Neuron (in vitro differentiated cells): ENCODE data around the gene LUM.

Source experiments
- H2AFZ ChIP-seq: one replicate; pipeline ENCODE4 v1.6.1; 2013; ENCODE audit warnings: low read depth, mild to moderate bottlenecking, inconsistent platforms, low read length, moderate library complexity
- H3K27me3 ChIP-seq: one replicate; pipeline ENCODE4 v1.6.1; 2013; ENCODE audit warnings: low read length; ENCODE audit not compliant: insufficient read depth
- H3K36me3 ChIP-seq: one replicate; pipeline ENCODE4 v1.6.1; 2013; ENCODE audit warnings: low read length; ENCODE audit not compliant: insufficient read depth
- H3K4me1 ChIP-seq: one replicate; pipeline ENCODE4 v1.6.1; 2013; ENCODE audit warnings: low read length; ENCODE audit not compliant: insufficient read depth
- H3K4me3 ChIP-seq: 2 replicates; pipeline ENCODE4 v1.5.1; 2013; ENCODE audit warnings: mild to moderate bottlenecking, low read length, moderate library complexity
- H3K9me3 ChIP-seq: one replicate; pipeline ENCODE4 v1.6.1; 2013; ENCODE audit warnings: low read length

LUM gene, protein sequence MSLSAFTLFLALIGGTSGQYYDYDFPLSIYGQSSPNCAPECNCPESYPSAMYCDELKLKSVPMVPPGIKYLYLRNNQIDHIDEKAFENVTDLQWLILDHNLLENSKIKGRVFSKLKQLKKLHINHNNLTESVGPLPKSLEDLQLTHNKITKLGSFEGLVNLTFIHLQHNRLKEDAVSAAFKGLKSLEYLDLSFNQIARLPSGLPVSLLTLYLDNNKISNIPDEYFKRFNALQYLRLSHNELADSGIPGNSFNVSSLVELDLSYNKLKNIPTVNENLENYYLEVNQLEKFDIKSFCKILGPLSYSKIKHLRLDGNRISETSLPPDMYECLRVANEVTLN

GRCh38 chr12:91111366-91112325 is at the start of gene LUM:
TSS of gene LUM (minus strand) at chr12:91111494. CDS start at chr12:91108979, 2,515 bp downstream.
- Histone ChIP-seq H3K9me3 (no peaks in the 10 kb centered on the region), H3K4me1 (peaks cover 14% of the 10 kb centered on the region), H3K4me3 (peak within 1 kb of the TSS; percentile 37), H3K36me3 (no peaks in the 10 kb centered on the region), H3K27me3 (no peaks in the 10 kb centered on the region), H2AFZ (peak within 1 kb of the TSS; percentile 79)

GRCh38 chr12:91161009-91161408 is 49.7 kb upstream of the LUM start:
- H3K27me3 ChIP-seq, result no peaks in the 10 kb centered on the region
- peaks cover 3% of the 10 kb centered on the region for H3K4me1 ChIP-seq
- H3K36me3 ChIP-seq, result no peaks in the 10 kb centered on the region
- H3K9me3 ChIP-seq, result no peaks in the 10 kb centered on the region
- H2AFZ ChIP-seq, result no peak overlapping the region
- H3K4me3 ChIP-seq, result no peak overlapping the region

DNA sequence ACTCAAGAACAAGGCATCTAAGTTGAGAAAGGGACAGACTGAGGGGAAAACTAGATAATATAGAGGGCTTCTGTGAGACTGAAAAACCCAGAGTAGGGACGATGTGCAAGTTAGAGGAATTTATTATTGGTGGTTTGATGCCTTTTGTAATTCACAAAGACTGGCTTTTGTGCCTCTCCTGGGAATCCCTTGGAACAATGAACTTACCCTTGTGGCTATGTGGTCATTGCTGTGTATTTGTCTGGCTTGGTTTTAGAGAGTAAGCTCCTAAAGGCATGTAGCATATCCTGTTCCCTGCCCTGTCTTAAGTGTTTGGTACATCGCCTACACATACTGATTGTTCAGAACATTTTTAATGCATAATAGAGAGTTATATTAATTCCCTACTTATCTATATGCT is 44.7 kb upstream of the LUM start:
- Histone ChIP-seq H3K27me3 (no peaks in the 10 kb centered on the region), H3K36me3 (no peaks in the 10 kb centered on the region), H3K4me3 (no peak overlapping the region), H3K9me3 (no peaks in the 10 kb centered on the region), H3K4me1 (peaks cover 5% of the 10 kb centered on the region), H2AFZ (peak overlapping the region; percentile 23)

DNA sequence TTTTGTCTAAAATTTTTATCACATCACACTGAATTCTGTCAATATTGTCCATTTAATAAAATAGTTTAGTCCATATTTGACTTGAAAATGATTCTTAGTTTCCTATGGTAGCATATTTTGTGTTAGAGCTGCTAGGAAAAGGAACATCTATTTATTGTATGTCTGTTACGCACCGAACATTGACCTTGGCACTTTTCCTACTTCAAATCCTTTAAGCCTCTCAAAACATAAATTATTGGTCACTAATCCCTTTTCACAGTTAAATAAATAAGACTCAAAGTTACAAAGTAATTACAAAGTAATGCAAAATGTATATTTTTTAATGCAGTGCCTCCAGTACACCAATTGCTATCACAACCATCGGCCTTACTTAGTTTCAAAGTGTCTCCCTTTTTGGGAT is 42.8 kb upstream of the LUM start:
- no peaks in the 10 kb centered on the region for H3K27me3 ChIP-seq
- H2AFZ ChIP-seq, result no peak overlapping the region
- no peak overlapping the region for H3K4me3 ChIP-seq
- H3K9me3 ChIP-seq, result no peaks in the 10 kb centered on the region
- peaks cover 4% of the 10 kb centered on the region for H3K4me1 ChIP-seq
- no peaks in the 10 kb centered on the region for H3K36me3 ChIP-seq

DNA sequence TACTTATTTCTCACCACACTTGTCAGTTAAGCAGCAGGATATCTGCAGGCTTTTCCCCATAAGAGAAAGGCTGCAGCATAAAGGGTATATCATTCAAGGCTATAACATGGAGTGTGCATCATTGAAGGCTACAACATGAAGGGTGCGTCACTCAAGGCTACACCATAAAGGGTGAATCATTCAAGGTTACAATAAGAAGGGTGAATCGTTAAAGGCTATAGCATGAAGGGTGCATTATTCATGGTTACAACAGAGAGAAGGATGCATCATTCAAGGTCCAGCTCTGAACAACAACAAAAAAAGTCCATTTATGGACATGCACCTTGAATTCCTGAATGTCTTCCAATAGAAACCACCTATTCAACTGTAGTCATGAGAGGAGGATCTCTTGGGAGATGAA is 32.8 kb upstream of the LUM start:
- H2AFZ ChIP-seq, result no peak overlapping the region
- no peaks in the 10 kb centered on the region for H3K36me3 ChIP-seq
- H3K4me1 ChIP-seq, result no peaks in the 10 kb centered on the region
- H3K4me3 ChIP-seq, result no peak overlapping the region
- H3K9me3 ChIP-seq, result no peaks in the 10 kb centered on the region
- H3K27me3 ChIP-seq, result no peaks in the 10 kb centered on the region

DNA sequence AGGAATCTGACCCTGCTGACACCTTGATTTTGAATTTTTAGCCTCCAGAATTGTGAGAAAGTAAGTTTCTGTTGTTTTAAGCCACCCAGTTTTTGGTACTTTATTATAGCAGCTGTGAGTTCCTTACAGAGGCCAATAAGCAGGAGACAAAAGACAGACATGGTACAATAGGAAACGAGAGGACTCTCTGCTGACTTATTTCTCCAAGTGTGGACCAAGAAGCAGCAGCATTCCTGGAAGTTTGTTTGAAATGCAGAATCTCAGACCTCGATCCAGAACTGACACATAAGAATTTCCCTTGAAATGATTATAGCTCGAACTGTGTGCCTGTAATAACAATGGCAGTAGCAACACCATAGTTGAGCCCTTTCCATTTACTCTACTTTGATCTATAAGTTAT is 31.9 kb upstream of the LUM start:
- Histone ChIP-seq H2AFZ (no peak overlapping the region), H3K4me1 (no peaks in the 10 kb centered on the region), H3K36me3 (no peaks in the 10 kb centered on the region), H3K4me3 (no peak overlapping the region), H3K9me3 (no peaks in the 10 kb centered on the region), H3K27me3 (no peaks in the 10 kb centered on the region)

DNA sequence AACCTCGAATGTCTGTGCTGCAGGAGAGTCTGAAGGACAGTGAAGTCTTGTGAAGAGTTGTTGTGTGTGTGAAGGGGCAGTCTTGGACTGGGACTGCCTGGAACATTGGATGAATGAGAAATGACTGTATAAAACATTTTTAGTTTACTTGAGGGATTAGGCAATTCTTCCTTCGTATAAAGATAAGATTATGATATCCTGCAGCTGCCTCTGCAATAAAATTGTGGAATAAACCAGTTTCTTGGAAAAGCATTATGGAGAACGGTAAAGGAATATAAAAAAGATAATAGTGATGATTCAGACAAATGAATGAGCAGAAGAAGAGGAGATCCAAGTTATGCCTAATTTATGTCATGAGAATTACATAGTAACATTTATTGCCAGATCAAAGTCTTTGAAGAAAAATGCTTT is 30.9 kb upstream of the LUM start:
- no peaks in the 10 kb centered on the region for H3K9me3 ChIP-seq
- H3K27me3 ChIP-seq, result no peaks in the 10 kb centered on the region
- H2AFZ ChIP-seq, result no peak overlapping the region
- H3K4me1 ChIP-seq, result no peaks in the 10 kb centered on the region
- H3K4me3 ChIP-seq, result no peak overlapping the region
- H3K36me3 ChIP-seq, result no peaks in the 10 kb centered on the region

GRCh38 chr12:91140026-91140931 is 29.0 kb upstream of the LUM start:
- no peak overlapping the region for H2AFZ ChIP-seq
- H3K27me3 ChIP-seq, result no peaks in the 10 kb centered on the region
- H3K4me3 ChIP-seq, result no peak overlapping the region
- no peaks in the 10 kb centered on the region for H3K36me3 ChIP-seq
- H3K9me3 ChIP-seq, result no peaks in the 10 kb centered on the region
- H3K4me1 ChIP-seq, result no peaks in the 10 kb centered on the region

GRCh38 chr12:91139286-91139685 is 28.0 kb upstream of the LUM start:
- Histone ChIP-seq H2AFZ (no peak overlapping the region), H3K4me1 (no peaks in the 10 kb centered on the region), H3K9me3 (no peaks in the 10 kb centered on the region), H3K36me3 (no peaks in the 10 kb centered on the region), H3K27me3 (no peaks in the 10 kb centered on the region), H3K4me3 (no peak overlapping the region)

- Histone ChIP-seq H3K36me3 (no peaks in the 10 kb centered on the region), H2AFZ (no peak overlapping the region), H3K4me3 (no peak overlapping the region), H3K4me1 (no peaks in the 10 kb centered on the region), H3K9me3 (no peaks in the 10 kb centered on the region), H3K27me3 (no peaks in the 10 kb centered on the region)
Measured at GRCh38 chr12:91138337-91138920, 27.1 kb upstream of the LUM start.

DNA sequence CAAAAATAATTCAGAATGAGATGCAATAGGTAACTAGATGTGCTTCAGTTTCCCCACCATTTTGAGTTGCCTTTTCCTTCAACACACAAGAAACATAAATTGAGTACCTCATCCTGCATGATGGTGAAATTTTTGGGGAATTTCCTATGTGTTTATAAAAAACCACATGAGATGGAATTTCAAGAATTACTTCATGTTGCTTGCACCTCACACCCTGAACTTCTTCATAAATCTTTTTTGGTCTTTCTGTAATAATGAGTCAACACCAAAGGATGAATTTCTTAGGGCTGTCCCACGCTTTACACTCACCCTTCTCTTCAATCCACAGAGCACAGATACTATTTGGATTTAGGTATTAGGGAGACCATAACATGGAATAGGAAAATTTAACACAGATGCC is 22.6 kb upstream of the LUM start:
- Histone ChIP-seq H3K4me3 (no peak overlapping the region), H3K4me1 (no peaks in the 10 kb centered on the region), H2AFZ (no peak overlapping the region), H3K36me3 (no peaks in the 10 kb centered on the region), H3K9me3 (no peaks in the 10 kb centered on the region), H3K27me3 (no peaks in the 10 kb centered on the region)

GRCh38 chr12:91129662-91130362 is 18.5 kb upstream of the LUM start:
- Histone ChIP-seq H3K4me3 (no peak overlapping the region), H3K4me1 (no peaks in the 10 kb centered on the region), H3K9me3 (no peaks in the 10 kb centered on the region), H3K36me3 (no peaks in the 10 kb centered on the region), H2AFZ (no peak overlapping the region), H3K27me3 (no peaks in the 10 kb centered on the region)
